GM18868 (cell line): Measurements from ENCODE around the gene RPL13A.
"Not testable (repeated sequence)": the region's sequence is repeated elsewhere in the genome, so short reads cannot be mapped to it uniquely, and the experiment has no call there.

Experiments
- ATAC-seq: cut with Tn5 transposase; IDR thresholded peaks from one replicate; pipeline ENCODE4 v1.9.1; 2021; ENCODE audit warnings: mild to moderate bottlenecking, moderate library complexity; ENCODE audit not compliant: unreplicated experiment

RPL13A gene

GRCh38 chr19:49487277-49488045, at the start of gene RPL13A:
Gene RPL13A (plus strand): TSS chr19:49487608. CDS start chr19:49487630, 22 bp downstream.
- ATAC-seq: peak; percentile 93

- no peak for ATAC-seq
These were observed 49.1 kb upstream of the RPL13A start for GRCh38 chr19:49438261-49438660.

- ATAC-seq: no peak
These were observed 47.6 kb upstream of the RPL13A start for GRCh38 chr19:49439836-49440235.

- ATAC-seq: no peak
These were observed 46.8 kb upstream of the RPL13A start for GRCh38 chr19:49440439-49441209.

GRCh38 chr19:49441210-49441959, 46.0 kb upstream of the RPL13A start, which contains the start of gene SLC17A7:
Gene SLC17A7 (minus strand): TSS chr19:49441527. CDS start chr19:49441379, 148 bp downstream.
- no peak for ATAC-seq

GRCh38 chr19:49441960-49442350, 45.5 kb upstream of the RPL13A start:
- no peak for ATAC-seq

GRCh38 chr19:49442354-49442753, 45.1 kb upstream of the RPL13A start:
- ATAC-seq: no peak

GRCh38 chr19:49442771-49443365, 44.5 kb upstream of the RPL13A start:
- peak; percentile 7 for ATAC-seq

- ATAC-seq: peak; percentile 74
These were observed 43.9 kb upstream of the RPL13A start for GRCh38 chr19:49443366-49444099.

- ATAC-seq: not testable (repeated sequence)
These were observed 43.2 kb upstream of the RPL13A start for GRCh38 chr19:49444100-49444700.

- no peak for ATAC-seq
These were observed 41.4 kb upstream of the RPL13A start for GRCh38 chr19:49445997-49446396.

GRCh38 chr19:49447485-49448431, 39.6 kb upstream of the RPL13A start:
- no peak for ATAC-seq

GRCh38 chr19:49448432-49448786, 39.0 kb upstream of the RPL13A start:
- ATAC-seq: no peak

GRCh38 chr19:49450405-49450804, 37.0 kb upstream of the RPL13A start:
- ATAC-seq: no peak

- peak; percentile 54 for ATAC-seq
These were observed 35.8 kb upstream of the RPL13A start, which contains the start of gene PIH1D1 for GRCh38 chr19:49451430-49452181. Gene PIH1D1 (minus strand): TSS chr19:49451814. CDS start chr19:49451574, 240 bp downstream.

GRCh38 chr19:49453013-49453756, 34.2 kb upstream of the RPL13A start, which contains the start of gene ALDH16A1:
Gene ALDH16A1 (plus strand): TSS chr19:49453225. CDS start chr19:49453332, 107 bp downstream.
- ATAC-seq: peak; percentile 85

GRCh38 chr19:49453757-49454240, 33.6 kb upstream of the RPL13A start:
- ATAC-seq: no peak
